Ecto neural progenitor cell (in vitro differentiated cells): Measurements from ENCODE around the gene VTI1A.
"Not testable (repeated sequence)": the region's sequence is repeated elsewhere in the genome, so short reads cannot be mapped to it uniquely, and the experiment has no call there.

ENCODE experiments used
- DNase-seq: peaks from one replicate; pipeline ENCODE4 v3.0.0-alpha.2; 2018; ENCODE audit warnings: low spot score

The VTI1A gene

GRCh38 chr10:112588225-112588990, 141.4 kb downstream of the VTI1A start:
- DNase-seq = no peak

- no peak for DNase-seq
These were observed 142.1 kb downstream of the VTI1A start for GRCh38 chr10:112589081-112589480.

GRCh38 chr10:112590786-112591185, 143.8 kb downstream of the VTI1A start:
- DNase-seq = not testable (repeated sequence)

GRCh38 chr10:112593023-112593422, 146.0 kb downstream of the VTI1A start:
- no peak for DNase-seq

- no peak for DNase-seq
These were observed 154.4 kb downstream of the VTI1A start for GRCh38 chr10:112601214-112602090.

- no peak for DNase-seq
These were observed 156.0 kb downstream of the VTI1A start for GRCh38 chr10:112603062-112603461.

- DNase-seq = no peak
These were observed 158.0 kb downstream of the VTI1A start for GRCh38 chr10:112605063-112605462.

- DNase-seq = no peak
These were observed 160.5 kb downstream of the VTI1A start for GRCh38 chr10:112607506-112607905.

- DNase-seq = no peak
These were observed 166.6 kb downstream of the VTI1A start for GRCh38 chr10:112613620-112614019.

- DNase-seq = no peak
These were observed 167.1 kb downstream of the VTI1A start for GRCh38 chr10:112614072-112614471.

- no peak for DNase-seq
These were observed 167.6 kb downstream of the VTI1A start for GRCh38 chr10:112614586-112614985.

- DNase-seq = no peak
These were observed 168.3 kb downstream of the VTI1A start for GRCh38 chr10:112615269-112615668.

- no peak for DNase-seq
These were observed 169.6 kb downstream of the VTI1A start for GRCh38 chr10:112616647-112617046.

GRCh38 chr10:112618814-112619213, 171.8 kb downstream of the VTI1A start:
- DNase-seq = no peak

GRCh38 chr10:112619556-112619955, 172.5 kb downstream of the VTI1A start:
- no peak for DNase-seq

GRCh38 chr10:112622786-112623185, 175.8 kb downstream of the VTI1A start:
- no peak for DNase-seq

- no peak for DNase-seq
These were observed 177.6 kb downstream of the VTI1A start for GRCh38 chr10:112624546-112625048.

GRCh38 chr10:112628951-112629609, 182.1 kb downstream of the VTI1A start:
- DNase-seq = no peak

GRCh38 chr10:112631501-112632400, 184.7 kb downstream of the VTI1A start:
- DNase-seq = no peak

GRCh38 chr10:112634096-112634830, 187.2 kb downstream of the VTI1A start:
- DNase-seq = no peak

GRCh38 chr10:112637901-112638300, 190.9 kb downstream of the VTI1A start:
- DNase-seq = no peak
